K562 (cell line): ENCODE measurements around the gene TMEM271. TPM values are rescaled to one million over a fixed set of nuclear protein-coding genes. Genes with fewer than 3 reads are reported as not detected.

Source experiments
- ATAC-seq: fragments of 200-7000 bp; cut with Tn5 transposase; 3 replicates; pipeline ENCODE4 v1.9.1; 2020; ENCODE audit warnings: moderate library complexity
- BruUV-seq: library from RNA; stranded (reverse); fragments of 400-500 nt; replicated peaks from 2 replicates; lab custom pipeline; 2021; lab: Mats Ljungman, UMichigan
- CTCF ChIA-PET: fragments of 300-600 bp; formaldehyde crosslinking; extraction: SDS; loops from one replicate; lab custom pipeline; 2021; ENCODE audit warnings: low intra/inter-chr PET ratio; lab: Yijun Ruan, JAX
- POLR2A ChIA-PET: fragments of 300-600, 350-650 bp; sonication (Branson Sonifier 250); formaldehyde crosslinking; extraction: SDS; loops from one replicate; lab custom pipeline; 2021; ENCODE audit warnings: antibody characterized with exemption, inconsistent platforms; lab: Yijun Ruan, JAX
- DNase-seq, 4 experiments: peaks; one replicate each; pipeline versions ENCODE4 v3.0.0 to v3.0.0-alpha.2; 2011 to 2018; ENCODE audit warnings: low spot score in 3 of 4, mixed read lengths in 3 of 4; ENCODE audit errors: extremely low read depth in 1 of 4
- FAIRE-seq: peaks from 2 replicates; lab custom pipeline; 2011; peaks lifted over from hg19 to GRCh38; lab: Jason Lieb, UNC
- H2AFZ ChIP-seq: 2 replicates; pipeline ENCODE4 v1.6.0; 2011; ENCODE audit warnings: low read depth, low read length, control low read depth, inconsistent platforms
- H3K27ac ChIP-seq: fragments of 200-600 bp; 3 replicates; pipeline ENCODE4 v1.8.0; 2011; ENCODE audit warnings: low read depth, mild to moderate bottlenecking, control low read depth, inconsistent platforms, low read length, moderate library complexity, mixed read lengths; ENCODE audit errors: extremely low read depth
- H3K27me3 ChIP-seq, 2 experiments: fragments of 300-600 bp in 1 of 2; 2 replicates in 1 of 2; 3 replicates in 1 of 2; pipeline versions ENCODE4 v1.6.0 to v1.8.0; 2011; ENCODE audit warnings: inconsistent platforms in 2 of 2, low read length in 2 of 2, mild to moderate bottlenecking in 1 of 2, mixed read lengths in 1 of 2, moderate library complexity in 1 of 2; ENCODE audit not compliant: control insufficient read depth in 2 of 2, insufficient read depth in 2 of 2
- H3K36me3 ChIP-seq: fragments of 300-600 bp; 3 replicates; pipeline ENCODE4 v1.8.0; 2011; ENCODE audit warnings: mild to moderate bottlenecking, low read length, inconsistent platforms; ENCODE audit not compliant: control insufficient read depth, insufficient read depth
- H3K4me1 ChIP-seq, 2 experiments: fragments of 200-600 bp in 1 of 2; replicated peaks in 1 of 2; 2 replicates in 1 of 2; 3 replicates in 1 of 2; pipeline versions ENCODE4 v1.5.1 to v1.8.0; 2011; ENCODE audit warnings: inconsistent platforms in 2 of 2, low read length in 2 of 2, mild to moderate bottlenecking in 1 of 2, mixed read lengths in 1 of 2, moderate library complexity in 1 of 2; ENCODE audit not compliant: control insufficient read depth in 2 of 2, insufficient read depth in 2 of 2
- H3K4me2 ChIP-seq: 2 replicates; pipeline ENCODE4 v1.6.1; 2011; ENCODE audit warnings: low read length, control low read depth, inconsistent platforms, mixed read lengths; ENCODE audit not compliant: insufficient read depth
- H3K4me3 ChIP-seq: fragments of 200-600 bp; sonication (generic), shearing (Covaris generic); 2 replicates; pipeline ENCODE4 v1.5.1; 2016; ENCODE audit warnings: control low read depth, inconsistent platforms
- H3K79me2 ChIP-seq: fragments of 200-600 bp; 3 replicates; pipeline ENCODE4 v1.8.0; 2011; ENCODE audit warnings: low read length, inconsistent platforms; ENCODE audit not compliant: control insufficient read depth, insufficient read depth
- H3K9ac ChIP-seq, 2 experiments: 2 replicates each; pipeline versions ENCODE4 v1.6.0 to v1.6.1; 2011; ENCODE audit warnings: low read depth in 2 of 2, low read length in 2 of 2, control low read depth in 1 of 2, inconsistent platforms in 1 of 2, mild to moderate bottlenecking in 1 of 2, mixed read lengths in 1 of 2; ENCODE audit not compliant: insufficient read depth in 1 of 2
- H3K9me1 ChIP-seq: one replicate; pipeline ENCODE4 v1.6.0; 2011; ENCODE audit warnings: inconsistent platforms, mild to moderate bottlenecking, low read length, moderate library complexity; ENCODE audit not compliant: control insufficient read depth, insufficient read depth
- H3K9me3 ChIP-seq: replicated peaks from 2 replicates; pipeline ENCODE4 v1.5.1; 2011; ENCODE audit warnings: low read depth, low read length, inconsistent platforms; ENCODE audit not compliant: control insufficient read depth, insufficient read depth
- H4K20me1 ChIP-seq: replicated peaks from 2 replicates; pipeline ENCODE4 v1.6.1; 2011; ENCODE audit warnings: low read length, inconsistent platforms, mixed read lengths; ENCODE audit not compliant: control insufficient read depth, insufficient read depth
- CHCHD3 ChIP-seq: fragments of 250-450 bp; sonication (Bioruptor Pico); IDR thresholded peaks from 2 replicates; pipeline ENCODE4 v2.1.2; 2022; ENCODE audit warnings: mild to moderate bottlenecking
- DIDO1 ChIP-seq: fragments of 450-650 bp; IDR thresholded peaks from 2 replicates; pipeline ENCODE4 v1.6.1; 2016; ENCODE audit warnings: low read depth, missing biosample characterization, missing genetic modification characterization
- ESRRB ChIP-seq: fragments of 250-450 bp; sonication (Bioruptor Pico); IDR thresholded peaks from 2 replicates; pipeline ENCODE4 v1.5.0; 2020; ENCODE audit warnings: mild to moderate bottlenecking, moderate library complexity, borderline replicate concordance
- GABPB2 ChIP-seq: fragments of 250-450 bp; sonication (Bioruptor Pico); conservative IDR thresholded peaks from 2 replicates; pipeline ENCODE4 v1.5.1; 2021; ENCODE audit warnings: mild to moderate bottlenecking
- MXI1 ChIP-seq: IDR thresholded peaks from 2 replicates; pipeline ENCODE4 v1.6.1; 2011; ENCODE audit warnings: low read depth, mild to moderate bottlenecking, improper control_type of control experiment, low read length
- PHF21A ChIP-seq: fragments of 450-650 bp; IDR thresholded peaks from 2 replicates; pipeline ENCODE4 v1.6.1; 2017; ENCODE audit warnings: low read depth, borderline replicate concordance
- RAD21 ChIP-seq, 2 experiments: fragments of 250-450 bp in 1 of 2; fragments of 450-650 bp in 1 of 2; sonication (Bioruptor Pico) in 1 of 2; formaldehyde crosslinking in 1 of 2; IDR thresholded peaks in 1 of 2; conservative IDR thresholded peaks in 1 of 2; 2 replicates each; pipeline versions ENCODE4 v1.4.0 to v1.8.0; 2020 to 2022; ENCODE audit warnings: mild to moderate bottlenecking in 2 of 2, moderate library complexity in 1 of 2
- RHOXF2B ChIP-seq: fragments of 250-450 bp; sonication (Bioruptor Pico); conservative IDR thresholded peaks from 2 replicates; pipeline ENCODE4 v1.5.1; 2021
- TAF9B ChIP-seq: fragments of 450-650 bp; IDR thresholded peaks from 2 replicates; pipeline ENCODE4 v1.6.1; 2018; ENCODE audit warnings: mild to moderate bottlenecking; ENCODE audit not compliant: partially characterized antibody
- ZC3H11A ChIP-seq: IDR thresholded peaks from 2 replicates; pipeline ENCODE4 v1.6.1; 2012; ENCODE audit warnings: low read depth, low read length, improper control_type of control experiment
- ZNF561 ChIP-seq: fragments of 450-650 bp; formaldehyde crosslinking; conservative IDR thresholded peaks from 2 replicates; pipeline ENCODE4 v1.4.0; 2020; ENCODE audit warnings: mild to moderate bottlenecking, moderate library complexity
- WGBS: fragments of 100-300 bp; shearing (Covaris generic); methylation state at CpG from one replicate; pipeline ENCODE4 v1.1.6; 2016; ENCODE audit warnings: low coverage, mixed read lengths; ENCODE audit not compliant: insufficient coverage; ENCODE audit errors: missing lambda C conversion rate; 5-methylcytosine and 5-hydroxymethylcytosine counted together
- in situ Hi-C: fragments of 300-500 bp; cut with MboI; formaldehyde crosslinking; loops from 4 replicates; pipeline ENCODE4 v1.15.0; 2018; ENCODE audit warnings: inconsistent platforms, mixed read lengths
- intact Hi-C: fragments of 100-400 bp; cut with micrococcal nuclease; formaldehyde crosslinking; loops from 2 replicates; pipeline ENCODE4 v1.14.2; 2022
- polyA plus RNA-seq, 8 experiments: library from polyadenylated mRNA; depleted of rRNA in 4 of 8; stranded (reverse) in 5 of 8; unstranded in 3 of 8; fragments of >200 nt; fragmentation: Nextera tagmentation in 2 of 8; fragmentation: Illumina TruSeq in 1 of 8; extraction: Ambion mirVana in 2 of 8; extraction: Trizol in 1 of 8; gene quantifications; 2 replicates each; pipeline versions ENCODE4 v1.2.1 to v1.2.3, GENCODE V29; 2011 to 2014; ENCODE audit warnings: inconsistent platforms in 1 of 8, missing spikeins in 1 of 8
- total RNA-seq, 7 experiments: library from RNA; depleted of rRNA in 6 of 7; stranded (reverse); fragments of >200 nt in 6 of 7; fragmentation: Illumina TruSeq in 2 of 7; extraction: Trizol in 2 of 7; gene quantifications; 2 replicates each; pipeline versions ENCODE4 v1.2.1 to v1.2.3, GENCODE V29; 2011 to 2021; ENCODE audit warnings: low replicate concordance in 1 of 7
- TF ChIP-seq, protein P1 (sequence below): sonication (generic); formaldehyde crosslinking; IDR thresholded peaks from 2 replicates; pipeline ENCODE4 v1.8.0; 2022; ENCODE audit warnings: missing genetic modification reagents, mild to moderate bottlenecking, moderate library complexity, borderline replicate concordance

TMEM271 gene
- total and polyA plus RNA-seq, 9 of the 15 experiments (the other 6 are each of a cell fraction or from before 2014, with no cell fraction given), result not detected

DNA sequence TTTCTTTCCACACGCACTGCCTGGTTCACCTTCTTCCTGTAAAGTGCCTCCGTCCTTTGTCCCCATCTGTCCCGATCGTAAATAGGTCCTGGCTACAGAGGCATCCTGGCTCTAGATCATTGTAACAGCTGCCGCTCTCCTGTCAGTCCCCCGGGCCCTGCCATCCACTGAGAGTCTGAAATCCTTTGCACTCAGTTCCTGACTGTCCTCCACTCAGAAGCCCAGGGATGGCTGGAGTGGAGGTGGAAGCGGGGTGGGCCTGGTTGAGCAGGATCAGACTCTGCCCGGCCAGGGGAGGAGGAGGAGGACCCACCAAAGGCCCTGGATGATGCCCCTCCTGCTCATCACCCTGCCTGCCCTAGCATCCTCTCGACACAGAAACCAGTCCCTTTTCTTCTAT, 47.3 kb downstream of the TMEM271 start:
- H3K9me3 ChIP-seq, result peaks cover 4% of the 10 kb centered on the region; the same call in 1 of the 2 replicates
- H3K9me1 ChIP-seq, result no peaks in the 10 kb centered on the region
- no TSS peak for BruUV-seq
- H3K27me3 ChIP-seq, result no peaks in the 10 kb centered on the region
- no peaks in the 10 kb centered on the region for H3K79me2 ChIP-seq
- H3K27ac ChIP-seq, result no peak overlapping the region
- POLR2A ChIA-PET, result interaction anchor here (1.2 kb wide), 1 partner anchor 9 kb away, joined by 3 read pairs; no protein-coding TSS in a partner anchor
- H3K9ac ChIP-seq, result no peak overlapping the region
- H3K36me3 ChIP-seq, result peaks cover 82% of the 10 kb centered on the region; the same call in 2 of the 3 replicates
- TF ChIP-seq CHCHD3 (CRISPR knock-in tag), result no peak
- TF ChIP-seq, all 486 proteins: peak for 0
- 90% methylated on average over 7 of the region's 9 CpGs for WGBS
- CTCF ChIA-PET, result no interaction called here
- no peak for FAIRE-seq
- Histone ChIP-seq H3K4me2 (no peak overlapping the region), H3K4me1 (peaks cover 0 to 3% of the 10 kb centered on the region in 2 experiments; a peak in 1 of 5 replicates), H3K4me3 (no peak overlapping the region), H2AFZ (no peak overlapping the region), H4K20me1 (no peaks in the 10 kb centered on the region)
- ATAC-seq, result no peak
- in situ Hi-C loops, result no loop called here
- intact Hi-C loops, result no loop called here
- no peak for DNase-seq

DNA sequence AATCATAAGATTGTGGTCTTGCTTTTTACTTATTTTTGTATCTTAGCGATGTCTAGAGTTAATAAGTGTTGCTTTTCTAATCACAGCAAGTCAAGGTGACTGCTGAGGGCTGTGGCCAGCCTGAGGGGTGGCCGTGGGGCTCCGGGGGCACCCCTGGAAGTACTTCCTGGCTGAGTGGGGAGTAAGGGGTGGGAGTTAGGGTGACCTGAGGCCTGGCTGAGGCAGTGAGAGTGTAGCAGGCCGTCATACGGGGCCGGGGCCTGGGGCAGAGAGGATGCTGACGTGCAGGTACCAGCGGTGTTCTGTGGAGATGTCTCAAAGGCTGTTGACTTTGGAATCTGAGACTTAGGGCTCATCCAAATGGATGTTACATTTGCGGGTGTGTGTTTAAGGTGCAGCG, 47.8 kb downstream of the TMEM271 start:
- H3K9me3 ChIP-seq, result peaks cover 4% of the 10 kb centered on the region; the same call in 1 of the 2 replicates
- intact Hi-C loops (no loop called here), in situ Hi-C loops (no loop called here)
- no peaks in the 10 kb centered on the region for H4K20me1 ChIP-seq
- no peak overlapping the region for H3K4me2 ChIP-seq
- BruUV-seq, result no TSS peak
- peaks cover 82% of the 10 kb centered on the region; the same call in 2 of the 3 replicates for H3K36me3 ChIP-seq
- ATAC-seq (no peak), FAIRE-seq (no peak), DNase-seq (no peak)
- peaks cover 0 to 3% of the 10 kb centered on the region in 2 experiments; a peak in 1 of 5 replicates for H3K4me1 ChIP-seq
- no peak overlapping the region for H2AFZ ChIP-seq
- ChIA-PET CTCF (no interaction called here), POLR2A (no interaction called here)
- H3K4me3 ChIP-seq, result no peak overlapping the region
- no peak overlapping the region; a peak in 1 of 4 replicates for H3K9ac ChIP-seq
- H3K9me1 ChIP-seq, result no peaks in the 10 kb centered on the region
- no peak overlapping the region for H3K27ac ChIP-seq
- H3K79me2 ChIP-seq, result no peaks in the 10 kb centered on the region
- no peaks in the 10 kb centered on the region for H3K27me3 ChIP-seq
- WGBS, result 96% methylated on average over 9 of the region's 10 CpGs
- TF ChIP-seq MXI1 (no peak), ZNF561 (CRISPR knock-in tag) (no peak), DIDO1 (tag) (no peak), ESRRB (no peak), TAF9B (no peak), PHF21A (no peak), GABPB2 (CRISPR knock-in tag) (no peak), RHOXF2B (CRISPR knock-in tag) (no peak), RAD21 (CRISPR knock-in tag; conservative IDR thresholded peaks at IDR 0.05 in 1 of 2, IDR thresholded peaks at IDR 0.05 in 1 of 2) (no peak), ZC3H11A (no peak)
- TF ChIP-seq, protein P1, sequence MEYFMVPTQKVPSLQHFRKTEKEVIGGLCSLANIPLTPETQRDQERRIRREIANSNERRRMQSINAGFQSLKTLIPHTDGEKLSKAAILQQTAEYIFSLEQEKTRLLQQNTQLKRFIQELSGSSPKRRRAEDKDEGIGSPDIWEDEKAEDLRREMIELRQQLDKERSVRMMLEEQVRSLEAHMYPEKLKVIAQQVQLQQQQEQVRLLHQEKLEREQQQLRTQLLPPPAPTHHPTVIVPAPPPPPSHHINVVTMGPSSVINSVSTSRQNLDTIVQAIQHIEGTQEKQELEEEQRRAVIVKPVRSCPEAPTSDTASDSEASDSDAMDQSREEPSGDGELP, result no peak
